Heart left ventricle (tissue), 13 donors: Measurements from ENCODE around the gene SELE.

ENCODE experiments used
- POLR2A ChIP-seq, 2 donors: fragments of 450-650 bp; IDR thresholded peaks; one replicate each; pipeline ENCODE4 v1.6.1; 2017; ENCODE audit warnings: antibody characterized with exemption in 2 of 2, mild to moderate bottlenecking in 2 of 2, moderate library complexity in 2 of 2
- TF ChIP-seq, protein P1 (sequence below), 12 donors: fragments of 200-600 bp; sonication (generic) in 4 of 12; IDR thresholded peaks; one replicate each; pipeline versions ENCODE4 v1.5.0 to v1.8.0; 2018 to 2022; ENCODE audit warnings: antibody characterized with exemption in 12 of 12, mild to moderate bottlenecking in 5 of 12
- donor health status: ischemic (EF 13 %, LVEDD 7.1; RV severe dilation, severe dysfunction).
- donor health status: DM: no; HTN: yes; CAD: no.
- donor health status: DM: no; HTN: no; CAD: no.
- donor health status: ischemic (EF 25% LVEDD 6.9; RV normal size, moderate dysfunction).
- donor health status: ischemic (EF 25% LVEDD 5.7; RV mildly dilated, moderate dysfunction).
- donor health status: ischemic (EF 35%, LVEDD 5.7; RV mildly dilated, moderate dysfunction).
- donor health status: nonischemic (EF 11% LVEDD 7.7; RV severe dilation, severe dysfunction).
- donor health status: DM: yes; HTN: yes; CAD: no.
- donor health status: PGD.
- donor health status: ischemic (EF 29% LVEDD 5.4; RV normal size, mild dysfunction).
- donor health status: nonischemic (EF 23%, LVEDD 6.1; RV moderate dilation, normal function).

DNA sequence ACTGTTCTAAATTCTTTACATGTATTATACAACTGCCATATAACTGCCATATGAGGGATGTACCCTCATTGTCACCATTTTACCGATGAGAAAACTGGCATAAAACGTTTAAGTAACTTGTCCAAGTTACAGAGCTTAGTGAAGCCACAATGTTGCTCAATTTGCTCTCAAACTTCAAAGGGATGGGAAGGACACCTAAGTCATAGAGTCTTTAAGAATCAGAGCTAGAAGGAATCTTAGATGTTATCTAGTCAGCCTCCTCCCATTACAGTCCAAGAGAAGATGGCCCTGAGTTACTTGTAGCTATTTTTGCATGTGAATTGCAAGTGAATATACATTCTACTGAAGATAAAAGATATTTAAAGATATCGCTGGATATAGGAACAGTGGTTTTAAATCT is 54.2 kb downstream of the SELE start:
- TF ChIP-seq, protein P1, sequence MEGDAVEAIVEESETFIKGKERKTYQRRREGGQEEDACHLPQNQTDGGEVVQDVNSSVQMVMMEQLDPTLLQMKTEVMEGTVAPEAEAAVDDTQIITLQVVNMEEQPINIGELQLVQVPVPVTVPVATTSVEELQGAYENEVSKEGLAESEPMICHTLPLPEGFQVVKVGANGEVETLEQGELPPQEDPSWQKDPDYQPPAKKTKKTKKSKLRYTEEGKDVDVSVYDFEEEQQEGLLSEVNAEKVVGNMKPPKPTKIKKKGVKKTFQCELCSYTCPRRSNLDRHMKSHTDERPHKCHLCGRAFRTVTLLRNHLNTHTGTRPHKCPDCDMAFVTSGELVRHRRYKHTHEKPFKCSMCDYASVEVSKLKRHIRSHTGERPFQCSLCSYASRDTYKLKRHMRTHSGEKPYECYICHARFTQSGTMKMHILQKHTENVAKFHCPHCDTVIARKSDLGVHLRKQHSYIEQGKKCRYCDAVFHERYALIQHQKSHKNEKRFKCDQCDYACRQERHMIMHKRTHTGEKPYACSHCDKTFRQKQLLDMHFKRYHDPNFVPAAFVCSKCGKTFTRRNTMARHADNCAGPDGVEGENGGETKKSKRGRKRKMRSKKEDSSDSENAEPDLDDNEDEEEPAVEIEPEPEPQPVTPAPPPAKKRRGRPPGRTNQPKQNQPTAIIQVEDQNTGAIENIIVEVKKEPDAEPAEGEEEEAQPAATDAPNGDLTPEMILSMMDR (IDR thresholded peaks at IDR 0.05), result no peak
- TF ChIP-seq POLR2A (IDR thresholded peaks at IDR 0.05), result no peak
